H9 (cell line): ENCODE measurements around the gene CNOT6. TPM values are rescaled to one million over a fixed set of nuclear protein-coding genes. Genes with fewer than 3 reads are reported as not detected.

Experiments used
- DNase-seq: peaks from one replicate; pipeline ENCODE4 v3.0.0-alpha.2; 2017
- H2AFZ ChIP-seq: one replicate; pipeline ENCODE4 v1.6.1; 2013; ENCODE audit warnings: mild to moderate bottlenecking, low read length, control low read depth, moderate library complexity
- H2AK5ac ChIP-seq: 2 replicates; pipeline ENCODE4 v1.6.1; 2013; ENCODE audit warnings: low read length, control low read depth, mixed read lengths; ENCODE audit not compliant: insufficient read length
- H2BK120ac ChIP-seq: one replicate; pipeline ENCODE4 v1.6.1; 2013; ENCODE audit warnings: low read depth, mild to moderate bottlenecking, low read length, control low read depth, inconsistent platforms; ENCODE audit not compliant: poor library complexity, severe bottlenecking
- H2BK12ac ChIP-seq: 2 replicates; pipeline ENCODE4 v1.6.1; 2013; ENCODE audit warnings: low read length, control low read depth, mixed read lengths, low read depth; ENCODE audit not compliant: insufficient read length
- H2BK15ac ChIP-seq: 2 replicates; pipeline ENCODE4 v1.6.1; 2013; ENCODE audit warnings: low read depth, low read length, control low read depth
- H2BK20ac ChIP-seq: one replicate; pipeline ENCODE4 v1.6.1; 2013; ENCODE audit warnings: low read depth, mild to moderate bottlenecking, low read length, control low read depth, inconsistent platforms; ENCODE audit not compliant: poor library complexity, severe bottlenecking
- H2BK5ac ChIP-seq: 2 replicates; pipeline ENCODE4 v1.6.1; 2013; ENCODE audit warnings: low read length, control low read depth, mixed read lengths; ENCODE audit not compliant: insufficient read length
- H3K14ac ChIP-seq: 2 replicates; pipeline ENCODE4 v1.6.1; 2013; ENCODE audit warnings: low read length, control low read depth; ENCODE audit not compliant: insufficient read depth
- H3K18ac ChIP-seq: 2 replicates; pipeline ENCODE4 v1.6.1; 2013; ENCODE audit warnings: low read depth, mild to moderate bottlenecking, mixed read lengths, low read length, control low read depth; ENCODE audit not compliant: insufficient read length
- H3K23ac ChIP-seq: 2 replicates; pipeline ENCODE4 v1.6.1; 2013; ENCODE audit warnings: low read length, control low read depth, mixed read lengths, low read depth; ENCODE audit not compliant: insufficient read length
- H3K23me2 ChIP-seq: 2 replicates; pipeline ENCODE4 v1.6.1; 2013; ENCODE audit warnings: low read depth, mild to moderate bottlenecking, mixed read lengths, low read length, control low read depth; ENCODE audit not compliant: insufficient read length, poor library complexity, severe bottlenecking
- H3K27ac ChIP-seq: 2 replicates; pipeline ENCODE4 v1.5.1; 2013; ENCODE audit warnings: low read length, control low read depth, mixed read lengths, low read depth; ENCODE audit not compliant: insufficient read length
- H3K27me3 ChIP-seq: 2 replicates; pipeline ENCODE4 v1.6.1; 2013; ENCODE audit warnings: low read length, control low read depth, inconsistent platforms; ENCODE audit not compliant: insufficient read depth
- H3K4ac ChIP-seq: 2 replicates; pipeline ENCODE4 v1.6.1; 2013; ENCODE audit warnings: low read depth, mild to moderate bottlenecking, control low read depth, inconsistent platforms, low read length, moderate library complexity
- H3K4me1 ChIP-seq: 2 replicates; pipeline ENCODE4 v1.6.1; 2013; ENCODE audit warnings: low read length, control low read depth, inconsistent platforms; ENCODE audit not compliant: insufficient read depth
- H3K4me2 ChIP-seq: 2 replicates; pipeline ENCODE4 v1.6.1; 2013; ENCODE audit warnings: low read length, control low read depth, mixed read lengths; ENCODE audit not compliant: insufficient read length, insufficient read depth
- H3K56ac ChIP-seq: 2 replicates; pipeline ENCODE4 v1.6.1; 2013; ENCODE audit warnings: low read depth, mild to moderate bottlenecking, mixed read lengths, low read length, control low read depth; ENCODE audit not compliant: insufficient read length
- H3K79me1 ChIP-seq: 2 replicates; pipeline ENCODE4 v1.6.1; 2013; ENCODE audit warnings: low read depth, mild to moderate bottlenecking, moderate library complexity, low read length, control low read depth, inconsistent platforms; ENCODE audit not compliant: insufficient read depth, poor library complexity, severe bottlenecking
- H3K79me2 ChIP-seq: 2 replicates; pipeline ENCODE4 v1.6.1; 2013; ENCODE audit warnings: low read length, control low read depth, inconsistent platforms; ENCODE audit not compliant: insufficient read depth
- H3K9ac ChIP-seq: 2 replicates; pipeline ENCODE4 v1.6.1; 2013; ENCODE audit warnings: low read length, control low read depth, mixed read lengths; ENCODE audit not compliant: insufficient read length; ENCODE audit errors: extremely low read depth
- H3K9me3 ChIP-seq: one replicate; pipeline ENCODE4 v1.6.1; 2013; ENCODE audit warnings: low read depth, low read length, inconsistent platforms; ENCODE audit not compliant: control insufficient read depth
- H3T11ph ChIP-seq: one replicate; pipeline ENCODE4 v1.6.1; 2013; ENCODE audit warnings: mild to moderate bottlenecking, low read length, control low read depth, inconsistent platforms
- H4K20me1 ChIP-seq: one replicate; pipeline ENCODE4 v1.6.1; 2013; ENCODE audit not compliant: control insufficient read depth, insufficient read length, insufficient read depth
- H4K5ac ChIP-seq: 2 replicates; pipeline ENCODE4 v1.6.1; 2013; ENCODE audit warnings: low read depth, mild to moderate bottlenecking, mixed read lengths, low read length, control low read depth; ENCODE audit not compliant: insufficient read length
- H4K8ac ChIP-seq: replicated peaks from 2 replicates; pipeline ENCODE4 v1.6.1; 2013; ENCODE audit warnings: low read length, control low read depth, mixed read lengths, low read depth; ENCODE audit not compliant: insufficient read length
- H4K91ac ChIP-seq: 2 replicates; pipeline ENCODE4 v1.6.1; 2013; ENCODE audit warnings: low read depth, mild to moderate bottlenecking, moderate library complexity, mixed read lengths, low read length, control low read depth; ENCODE audit not compliant: insufficient read length
- H3K27ac Mint-ChIP-seq, 3 experiments: 2 replicates in 2 of 3; 3 replicates in 1 of 3; pipeline ENCODE4 v1.8.0; 2020 to 2021; ENCODE audit warnings: mixed read lengths in 3 of 3, mild to moderate bottlenecking in 1 of 3, moderate library complexity in 1 of 3
- H3K27me3 Mint-ChIP-seq: 2 replicates; pipeline ENCODE4 v1.8.0; 2021; ENCODE audit warnings: low read depth, mild to moderate bottlenecking, moderate library complexity, mixed read lengths
- H3K36me3 Mint-ChIP-seq, 3 experiments: 2 replicates in 2 of 3; 3 replicates in 1 of 3; pipeline ENCODE4 v1.8.0; 2020 to 2021; ENCODE audit warnings: low read depth in 3 of 3, mixed read lengths in 3 of 3; ENCODE audit not compliant: insufficient read depth in 1 of 3
- H3K4me1 Mint-ChIP-seq, 2 experiments: 2 replicates each; pipeline ENCODE4 v1.8.0; 2020; ENCODE audit warnings: mixed read lengths in 2 of 2
- H3K4me3 Mint-ChIP-seq, 2 experiments: 2 replicates in 1 of 2; 3 replicates in 1 of 2; pipeline ENCODE4 v1.8.0; 2020 to 2021; ENCODE audit warnings: mild to moderate bottlenecking in 2 of 2, mixed read lengths in 2 of 2, moderate library complexity in 1 of 2
- H3K9me3 Mint-ChIP-seq, 2 experiments: 2 replicates in 1 of 2; 3 replicates in 1 of 2; pipeline ENCODE4 v1.8.0; 2020; ENCODE audit warnings: mild to moderate bottlenecking in 2 of 2, mixed read lengths in 2 of 2, moderate library complexity in 1 of 2
- WGBS: extraction: QIAGEN DNeasy Blood & Tissue Kit; methylation state at CpG from one replicate; pipeline ENCODE4 v1.1.7; 2013; ENCODE audit warnings: missing lambda C conversion rate, low lambda C conversion rate, mixed read lengths; ENCODE audit not compliant: insufficient read length; ENCODE audit errors: extremely low coverage; 5-methylcytosine and 5-hydroxymethylcytosine counted together
- total RNA-seq: library from RNA; stranded (reverse); gene quantifications from 2 replicates; pipeline ENCODE4 v1.2.1, GENCODE V29; 2021
- TF ChIP-seq, protein P1 (sequence below): fragments of 200-600 bp; sonication (generic); conservative IDR thresholded peaks from 3 replicates; pipeline ENCODE4 v1.8.0; 2021; ENCODE audit warnings: antibody characterized with exemption, mild to moderate bottlenecking

CNOT6 gene
- total RNA-seq, 1 experiment from 2014 or later, result 45.0 TPM

DNA sequence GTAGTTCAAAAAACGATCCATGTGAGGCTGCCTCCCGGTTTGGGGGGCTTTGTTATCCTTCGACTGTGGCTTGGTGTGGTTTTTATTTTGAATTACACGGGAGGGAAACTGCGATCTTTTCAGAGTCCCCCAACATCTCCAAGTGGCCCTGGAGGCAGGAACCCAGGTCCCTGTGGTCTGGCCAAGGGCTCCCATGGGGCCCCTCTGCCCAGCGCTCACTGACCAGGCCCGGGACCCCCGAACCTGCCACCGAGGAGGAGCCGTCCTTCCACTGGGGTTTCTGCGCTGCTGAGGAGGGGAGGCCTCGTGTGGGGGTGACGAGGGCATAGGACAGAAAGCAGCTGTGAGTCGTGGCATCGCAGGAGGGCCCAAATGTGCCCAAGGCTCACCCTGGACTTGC is 115.2 kb downstream of the CNOT6 start:
- Histone ChIP-seq H4K5ac (no peak overlapping the region), H3K14ac (no peak overlapping the region), H3K27ac (no peak overlapping the region), H3K23ac (no peak overlapping the region), H3K79me1 (no peaks in the 10 kb centered on the region), H2AFZ (no peak overlapping the region), H4K20me1 (no peaks in the 10 kb centered on the region), H3K9me3 (no peaks in the 10 kb centered on the region), H3K4ac (no peak overlapping the region), H3K79me2 (no peaks in the 10 kb centered on the region), H2BK20ac (no peak overlapping the region), H3K23me2 (no peaks in the 10 kb centered on the region), H3T11ph (no peak overlapping the region), H2BK12ac (no peak overlapping the region), H2AK5ac (no peak overlapping the region), H3K27me3 (no peaks in the 10 kb centered on the region), H3K56ac (no peak overlapping the region), H2BK15ac (no peak overlapping the region), H3K9ac (no peak overlapping the region), H3K18ac (no peak overlapping the region), H2BK5ac (no peak overlapping the region), H4K8ac (no peak overlapping the region), H2BK120ac (no peak overlapping the region), H3K4me1 (no peaks in the 10 kb centered on the region), H3K4me2 (no peak overlapping the region), H4K91ac (no peak overlapping the region)
- Mint-ChIP-seq H3K27ac (no peak overlapping the region; a peak in 1 of 7 replicates), H3K4me3 (no peak overlapping the region), H3K36me3 (no peaks in the 10 kb centered on the region; a peak in 1 of 7 replicates), H3K27me3 (peaks cover 2% of the 10 kb centered on the region; the same call in 1 of the 2 replicates), H3K9me3 (no peaks in the 10 kb centered on the region; a peak in 1 of 5 replicates), H3K4me1 (no peaks in the 10 kb centered on the region; a peak in 1 of 4 replicates)
- TF ChIP-seq, protein P1, sequence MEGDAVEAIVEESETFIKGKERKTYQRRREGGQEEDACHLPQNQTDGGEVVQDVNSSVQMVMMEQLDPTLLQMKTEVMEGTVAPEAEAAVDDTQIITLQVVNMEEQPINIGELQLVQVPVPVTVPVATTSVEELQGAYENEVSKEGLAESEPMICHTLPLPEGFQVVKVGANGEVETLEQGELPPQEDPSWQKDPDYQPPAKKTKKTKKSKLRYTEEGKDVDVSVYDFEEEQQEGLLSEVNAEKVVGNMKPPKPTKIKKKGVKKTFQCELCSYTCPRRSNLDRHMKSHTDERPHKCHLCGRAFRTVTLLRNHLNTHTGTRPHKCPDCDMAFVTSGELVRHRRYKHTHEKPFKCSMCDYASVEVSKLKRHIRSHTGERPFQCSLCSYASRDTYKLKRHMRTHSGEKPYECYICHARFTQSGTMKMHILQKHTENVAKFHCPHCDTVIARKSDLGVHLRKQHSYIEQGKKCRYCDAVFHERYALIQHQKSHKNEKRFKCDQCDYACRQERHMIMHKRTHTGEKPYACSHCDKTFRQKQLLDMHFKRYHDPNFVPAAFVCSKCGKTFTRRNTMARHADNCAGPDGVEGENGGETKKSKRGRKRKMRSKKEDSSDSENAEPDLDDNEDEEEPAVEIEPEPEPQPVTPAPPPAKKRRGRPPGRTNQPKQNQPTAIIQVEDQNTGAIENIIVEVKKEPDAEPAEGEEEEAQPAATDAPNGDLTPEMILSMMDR, result no peak
- DNase-seq, result no peak
- no CpG with 5 or more reads among the region's 15 CpGs for WGBS
